A549 (cell line): ENCODE data around the gene GSK3B. TPM values are rescaled to one million over a fixed set of nuclear protein-coding genes. Genes with fewer than 3 reads are reported as not detected.
A peak's percentile ranks its signal among the peaks of the same experiment; 100 is the strongest.

Experiments used
- ATAC-seq, 2 experiments: fragments of 200-7000 bp in 1 of 2; fragments of >200 bp in 1 of 2; cut with Nextera tagmentation in 1 of 2; cut with Tn5 transposase in 1 of 2; 3 replicates each; pipeline versions ENCODE4 v1.8.0 to v1.9.1; 2018 to 2020; ENCODE audit warnings: mild to moderate bottlenecking in 1 of 2, moderate library complexity in 1 of 2
- CTCF ChIA-PET: fragments of 300-600 bp; sonication (Branson Sonifier 250); formaldehyde crosslinking; extraction: SDS; loops from one replicate; lab custom pipeline; 2021; ENCODE audit warnings: antibody characterized with exemption, inconsistent platforms; lab: Yijun Ruan, JAX
- POLR2A ChIA-PET: fragments of 350-600 bp; formaldehyde crosslinking; extraction: SDS; loops from one replicate; lab custom pipeline; 2021; ENCODE audit warnings: antibody characterized with exemption, inconsistent platforms; lab: Yijun Ruan, JAX
- DNase-seq, 2 experiments: peaks; one replicate each; pipeline versions ENCODE4 v3.0.0 to v3.0.0-alpha.2; 2011 to 2016; ENCODE audit warnings: low read depth in 1 of 2, low spot score in 1 of 2
- FAIRE-seq: peaks from 2 replicates; lab custom pipeline; 2011; peaks lifted over from hg19 to GRCh38; lab: Jason Lieb, UNC
- H3K27ac ChIP-seq, 2 experiments: fragments of >200 bp; sonication (Bioruptor Twin); formaldehyde crosslinking; 3 replicates each; pipeline ENCODE4 v1.5.1; 2016 to 2017
- H3K4me1 ChIP-seq: fragments of >200 bp; sonication (Bioruptor Twin); formaldehyde crosslinking; 3 replicates; pipeline ENCODE4 v1.6.1; 2016
- H3K4me2 ChIP-seq: fragments of >200 bp; sonication (Bioruptor Twin); formaldehyde crosslinking; 3 replicates; pipeline ENCODE4 v1.6.1; 2016
- H3K4me3 ChIP-seq: fragments of >200 bp; sonication (Bioruptor Twin); formaldehyde crosslinking; 3 replicates; pipeline ENCODE4 v1.5.1; 2016
- H3K9me3 ChIP-seq: fragments of >200 bp; sonication (Bioruptor Twin); formaldehyde crosslinking; 3 replicates; pipeline ENCODE4 v1.6.1; 2016
- ATOH8 ChIP-seq: fragments of 250-450 bp; sonication (Bioruptor Pico); IDR thresholded peaks from 2 replicates; pipeline ENCODE4 v1.5.0; 2020; ENCODE audit warnings: low read depth, mild to moderate bottlenecking, moderate library complexity
- CEBPB ChIP-seq, 2 experiments: fragments of >200 bp in 1 of 2; sonication (Bioruptor Twin) in 1 of 2; formaldehyde crosslinking in 1 of 2; IDR thresholded peaks; 2 replicates each; pipeline ENCODE4 v1.6.1; 2012 to 2016
- CHD2 ChIP-seq: fragments of 150-350 bp; IDR thresholded peaks from 2 replicates; pipeline ENCODE4 v1.6.1; 2014; ENCODE audit warnings: low read length; ENCODE audit not compliant: partially characterized antibody
- CHD4 ChIP-seq: fragments of 200-600 bp; sonication (generic); IDR thresholded peaks from 2 replicates; pipeline ENCODE4 v1.6.1; 2016; ENCODE audit warnings: antibody characterized with exemption, mild to moderate bottlenecking, borderline replicate concordance
- ESRRA ChIP-seq: fragments of 150-350 bp; IDR thresholded peaks from 2 replicates; pipeline ENCODE4 v1.6.1; 2014; ENCODE audit warnings: mild to moderate bottlenecking, low read length, borderline replicate concordance
- GATA3 ChIP-seq: IDR thresholded peaks from 2 replicates; pipeline ENCODE4 v1.6.1; 2012; ENCODE audit warnings: borderline replicate concordance
- HDAC2 ChIP-seq: fragments of 200-600 bp; sonication (generic); IDR thresholded peaks from 2 replicates; pipeline ENCODE4 v1.6.1; 2016
- MAX ChIP-seq: IDR thresholded peaks from 2 replicates; pipeline ENCODE4 v1.6.1; 2012
- MYC ChIP-seq: IDR thresholded peaks from 2 replicates; pipeline ENCODE4 v1.6.1; 2012; ENCODE audit warnings: mild to moderate bottlenecking, inconsistent platforms, low read length, improper control_type of control experiment, borderline replicate concordance
- NFE2L2 ChIP-seq: fragments of 150-350 bp; conservative IDR thresholded peaks from 2 replicates; pipeline ENCODE4 v1.6.1; 2014; ENCODE audit warnings: low read length
- NR3C1 ChIP-seq: fragments of >200 bp; sonication (Bioruptor Twin); formaldehyde crosslinking; IDR thresholded peaks from 3 replicates; pipeline ENCODE4 v1.6.1; 2017
- PBX3 ChIP-seq: IDR thresholded peaks from 2 replicates; pipeline ENCODE4 v1.6.1; 2012
- RAD21 ChIP-seq, 2 experiments: fragments of >200 bp in 1 of 2; sonication (Bioruptor Twin) in 1 of 2; formaldehyde crosslinking in 1 of 2; IDR thresholded peaks in 1 of 2; conservative IDR thresholded peaks in 1 of 2; 2 replicates in 1 of 2; 3 replicates in 1 of 2; pipeline ENCODE4 v1.6.1; 2012 to 2018; ENCODE audit warnings: inconsistent platforms in 1 of 2
- RARB ChIP-seq: fragments of 250-450 bp; sonication (Bioruptor Pico); IDR thresholded peaks from 2 replicates; pipeline ENCODE4 v1.8.0; 2021; ENCODE audit warnings: mild to moderate bottlenecking, moderate library complexity
- RFX5 ChIP-seq: fragments of 450-650 bp; IDR thresholded peaks from 2 replicates; pipeline ENCODE4 v1.7.1; 2014; ENCODE audit warnings: antibody characterized with exemption, mild to moderate bottlenecking, moderate library complexity
- SMC3 ChIP-seq: fragments of >200 bp; sonication (Bioruptor Twin); formaldehyde crosslinking; IDR thresholded peaks from 3 replicates; pipeline ENCODE4 v1.6.1; 2018; ENCODE audit warnings: inconsistent platforms
- ZC3H11A ChIP-seq: fragments of 450-650 bp; IDR thresholded peaks from 2 replicates; pipeline ENCODE4 v1.6.1; 2014; ENCODE audit warnings: antibody characterized with exemption, mild to moderate bottlenecking
- ZFP36 ChIP-seq: fragments of 450-650 bp; IDR thresholded peaks from 2 replicates; pipeline ENCODE4 v1.6.1; 2014; ENCODE audit warnings: borderline replicate concordance; ENCODE audit not compliant: partially characterized antibody
- ZNF302 ChIP-seq: fragments of 250-450 bp; sonication (Bioruptor Pico); IDR thresholded peaks from 2 replicates; pipeline ENCODE4 v1.9.0; 2021; ENCODE audit warnings: inconsistent platforms, mild to moderate bottlenecking, moderate library complexity
- ZSCAN20 ChIP-seq: fragments of 250-450 bp; sonication (Bioruptor Pico); IDR thresholded peaks from 2 replicates; pipeline ENCODE4 v1.8.0; 2022; ENCODE audit warnings: mild to moderate bottlenecking, moderate library complexity
- WGBS: methylation state at CpG from one replicate; pipeline ENCODE4 v1.1.6; 2017; ENCODE audit errors: missing lambda C conversion rate; 5-methylcytosine and 5-hydroxymethylcytosine counted together
- polyA plus RNA-seq, 4 experiments: library from polyadenylated mRNA; depleted of rRNA in 3 of 4; stranded (reverse); fragments of >200 nt; fragmentation: RNase III in 1 of 4; extraction: RNeasy Plus Mini Kit Qiagen cat#74134 plus additional on column Dnase treatment in 1 of 4; gene quantifications; 2 replicates in 3 of 4; 3 replicates in 1 of 4; pipeline ENCODE4 v1.2.3, GENCODE V29; 2011 to 2017

Gene GSK3B
- polyA plus RNA-seq, 2 of the 4 experiments (the other 2 are of a cell fraction): 30.0 to 49.8 TPM

- no peak for TF ChIP-seq ESRRA
- no peak for TF ChIP-seq GATA3
- TF ChIP-seq HDAC2: no peak
- no peak for TF ChIP-seq RAD21 (conservative IDR thresholded peaks at IDR 0.05 in 1 of 2, IDR thresholded peaks at IDR 0.05 in 1 of 2)
- no peak for TF ChIP-seq SMC3
- TF ChIP-seq NFE2L2: no peak
Observed at GRCh38 chr3:119815716-119816115, 278.5 kb downstream of the GSK3B start (continued).

- DNase-seq (no peak), ATAC-seq (no peak), FAIRE-seq (no peak)
- 61% methylated on average over 2 of the region's 8 CpGs for WGBS
- H3K4me2 ChIP-seq: no peak overlapping the region
- no peaks in the 10 kb centered on the region for H3K4me1 ChIP-seq
- H3K9me3 ChIP-seq: no peaks in the 10 kb centered on the region
- ChIA-PET POLR2A (no interaction called here), CTCF (interaction anchor here (0.6 to 1.2 kb wide), 2 partner anchors 19 to 23 kb away, joined by 3 to 4 read pairs; no protein-coding TSS in a partner anchor)
- H3K27ac ChIP-seq: no peak overlapping the region
- no peak for TF ChIP-seq ZC3H11A
- no peak for TF ChIP-seq ZFP36
- TF ChIP-seq CHD2: no peak
- no peak for TF ChIP-seq RFX5
- no peak for TF ChIP-seq NR3C1
- no peak for TF ChIP-seq MYC
- H3K4me3 ChIP-seq: no peak overlapping the region
Observed at GRCh38 chr3:119812491-119813058, 281.7 kb downstream of the GSK3B start.

GRCh38 chr3:119810018-119810435, 284.2 kb downstream of the GSK3B start:
- no peaks in the 10 kb centered on the region for H3K4me1 ChIP-seq
- DNase-seq (no peak), FAIRE-seq (no peak), ATAC-seq (peak; percentile 6 to 39; a peak in 2 of 6 replicates)
- no peak overlapping the region for H3K4me3 ChIP-seq
- no peak for TF ChIP-seq RARB (CRISPR knock-in tag)
- no peak for TF ChIP-seq SMC3
- TF ChIP-seq CHD2: no peak
- TF ChIP-seq ZSCAN20 (CRISPR knock-in tag): no peak
- TF ChIP-seq PBX3: no peak
- TF ChIP-seq CHD4: no peak
- no peak for TF ChIP-seq CEBPB (IDR thresholded peaks at IDR 0.05)
- TF ChIP-seq RAD21 (conservative IDR thresholded peaks at IDR 0.05 in 1 of 2, IDR thresholded peaks at IDR 0.05 in 1 of 2): no peak
- TF ChIP-seq ATOH8: no peak
- TF ChIP-seq ZNF302 (CRISPR knock-in tag): no peak
- TF ChIP-seq MAX: no peak
- ChIA-PET CTCF (no interaction called here), POLR2A (no interaction called here)
- no peak overlapping the region for H3K27ac ChIP-seq
- no peaks in the 10 kb centered on the region for H3K9me3 ChIP-seq
- H3K4me2 ChIP-seq: no peak overlapping the region
- 75% methylated on average over 32 of the region's 33 CpGs for WGBS
